Ureter (tissue), 1 donor: ENCODE results near the gene NEDD8. TPM values are rescaled to one million over a fixed set of nuclear protein-coding genes. Genes with fewer than 3 reads are reported as not detected.

Experiments used
- DNase-seq: peaks from one replicate; pipeline ENCODE4 v3.0.0-alpha.2; 2020; ENCODE audit warnings: low spot score
- total RNA-seq: library from RNA; stranded (reverse); gene quantifications from one replicate; pipeline ENCODE4 v1.2.4, GENCODE V29; 2023
- donor health status: DM: yes; HTN: yes; CAD: no.

Gene NEDD8
- total RNA-seq, 1 donor from 2014 or later = 159 TPM

GRCh38 chr14:24179961-24180796, 52.0 kb downstream of the NEDD8 start:
- no peak for DNase-seq

DNA sequence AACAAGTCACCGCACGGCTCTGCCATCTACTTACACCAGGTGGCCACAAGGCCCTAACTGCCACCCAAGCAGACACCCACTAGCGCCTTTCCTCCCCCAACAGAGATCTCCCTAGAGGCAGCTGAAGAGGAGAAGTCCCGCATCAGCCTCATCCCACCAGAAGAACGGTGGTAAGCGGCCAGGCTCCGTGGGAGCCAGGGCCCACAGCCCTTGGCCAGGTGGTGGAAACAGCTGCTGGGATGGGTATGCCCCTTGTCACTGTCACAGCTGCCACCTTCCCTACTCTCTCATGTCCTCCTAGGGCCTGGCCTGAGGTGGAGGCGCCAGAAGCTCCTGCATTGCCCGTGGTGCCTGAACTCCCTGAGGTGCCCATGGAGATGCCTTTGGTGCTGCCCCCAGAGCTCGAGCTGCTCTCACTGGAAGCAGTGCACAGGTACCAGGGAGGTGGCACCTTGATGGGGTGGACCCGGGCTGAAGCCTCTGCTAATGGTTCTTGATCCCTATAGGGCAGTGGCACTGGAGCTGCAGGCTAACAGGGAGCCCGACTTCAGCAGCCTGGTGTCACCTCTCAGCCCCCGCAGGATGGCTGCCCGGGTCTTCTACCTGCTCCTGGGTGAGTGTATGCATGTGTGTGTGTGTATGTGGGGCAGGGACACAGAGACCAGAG, 52.7 kb downstream of the NEDD8 start:
- no peak for DNase-seq

GRCh38 chr14:24178399-24179178, 53.6 kb downstream of the NEDD8 start:
- no peak for DNase-seq

DNA sequence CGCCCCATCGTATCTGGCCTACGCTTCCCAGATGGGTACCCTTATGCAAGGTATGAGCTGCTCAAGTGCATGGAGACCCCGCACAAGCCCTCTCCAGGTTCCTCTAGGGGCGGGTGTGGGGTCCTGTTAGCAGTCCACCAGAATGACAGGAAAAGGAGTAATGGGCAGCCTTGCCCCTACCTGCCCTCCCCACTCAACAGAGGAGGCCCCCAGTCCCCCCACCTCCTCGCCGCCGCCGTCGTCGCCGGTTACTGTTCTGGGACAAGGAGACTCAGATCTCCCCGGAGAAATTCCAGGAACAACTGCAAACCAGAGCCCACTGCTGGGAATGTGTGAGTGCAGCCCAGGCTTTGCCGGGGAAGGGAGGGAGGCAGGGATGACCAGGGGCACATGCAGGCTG, 54.3 kb downstream of the NEDD8 start:
- no peak for DNase-seq

DNA sequence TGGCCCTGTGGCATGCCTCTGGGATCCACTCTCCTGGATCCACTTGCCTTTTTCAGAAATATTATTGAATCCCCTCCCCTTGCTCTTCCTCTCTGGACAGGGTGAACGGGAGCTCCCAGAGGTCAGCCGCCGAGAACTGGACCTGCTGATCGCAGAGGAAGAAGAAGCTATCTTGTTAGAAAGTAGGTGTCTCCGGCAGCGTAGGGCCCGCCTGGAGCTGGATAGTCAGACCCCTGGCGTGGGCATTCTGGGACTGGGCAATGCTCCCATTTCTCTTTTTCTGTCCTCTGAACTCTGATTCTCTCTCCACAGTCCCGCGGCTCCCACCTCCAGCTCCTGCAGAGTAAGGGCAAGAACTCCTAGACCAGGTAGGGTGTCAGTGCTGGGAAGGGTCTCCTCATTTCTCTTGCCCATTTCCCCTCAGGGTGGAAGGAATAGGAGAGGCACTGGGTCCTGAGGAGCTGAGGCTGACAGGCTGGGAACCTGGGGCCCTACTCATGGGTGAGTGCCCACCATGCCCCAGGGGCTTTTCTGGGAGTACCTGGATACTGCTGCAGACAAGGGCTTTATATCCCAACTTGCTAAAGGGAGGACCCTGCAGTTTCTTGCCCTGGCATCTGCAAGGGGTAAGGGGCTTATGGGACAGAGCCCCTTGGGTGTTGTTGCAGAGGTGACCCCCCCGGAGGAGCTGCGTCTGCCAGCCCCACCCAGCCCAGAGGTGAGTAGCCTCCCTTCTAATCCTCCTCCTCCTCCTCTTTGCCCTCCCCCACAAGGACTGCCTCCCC, 54.9 kb downstream of the NEDD8 start:
- no peak for DNase-seq

- DNase-seq = no peak
Measured at GRCh38 chr14:24176599-24176998, 55.6 kb downstream of the NEDD8 start.

GRCh38 chr14:24172871-24173281, 59.3 kb downstream of the NEDD8 start:
- no peak for DNase-seq

DNA sequence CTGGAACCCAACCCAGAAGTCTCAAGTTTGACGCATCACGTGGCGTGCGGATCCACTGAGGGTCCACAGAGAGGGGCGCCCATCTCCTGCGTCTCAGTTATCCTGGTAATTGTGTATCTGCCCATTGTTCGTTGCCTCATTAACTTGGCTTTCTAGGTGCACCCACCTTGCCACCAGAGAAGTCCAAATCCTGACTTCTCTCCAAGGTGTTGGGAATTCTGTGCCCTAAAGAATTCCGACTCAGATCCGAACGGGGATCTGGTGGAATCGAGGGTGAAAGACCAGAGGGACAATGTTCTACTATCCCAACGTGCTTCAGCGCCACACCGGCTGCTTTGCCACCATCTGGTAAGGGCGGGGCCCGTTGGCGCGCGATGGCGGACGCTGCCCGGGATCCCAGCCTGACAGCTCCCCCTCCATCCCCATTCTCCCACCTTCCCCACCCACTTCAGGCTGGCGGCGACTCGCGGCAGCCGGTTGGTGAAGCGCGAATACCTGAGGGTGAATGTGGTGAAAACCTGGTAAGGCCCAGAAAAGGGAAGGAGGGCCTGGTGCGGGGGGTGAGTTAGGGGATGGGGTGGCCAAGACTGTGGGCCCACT, 59.8 kb downstream of the NEDD8 start:
- no peak for DNase-seq

DNA sequence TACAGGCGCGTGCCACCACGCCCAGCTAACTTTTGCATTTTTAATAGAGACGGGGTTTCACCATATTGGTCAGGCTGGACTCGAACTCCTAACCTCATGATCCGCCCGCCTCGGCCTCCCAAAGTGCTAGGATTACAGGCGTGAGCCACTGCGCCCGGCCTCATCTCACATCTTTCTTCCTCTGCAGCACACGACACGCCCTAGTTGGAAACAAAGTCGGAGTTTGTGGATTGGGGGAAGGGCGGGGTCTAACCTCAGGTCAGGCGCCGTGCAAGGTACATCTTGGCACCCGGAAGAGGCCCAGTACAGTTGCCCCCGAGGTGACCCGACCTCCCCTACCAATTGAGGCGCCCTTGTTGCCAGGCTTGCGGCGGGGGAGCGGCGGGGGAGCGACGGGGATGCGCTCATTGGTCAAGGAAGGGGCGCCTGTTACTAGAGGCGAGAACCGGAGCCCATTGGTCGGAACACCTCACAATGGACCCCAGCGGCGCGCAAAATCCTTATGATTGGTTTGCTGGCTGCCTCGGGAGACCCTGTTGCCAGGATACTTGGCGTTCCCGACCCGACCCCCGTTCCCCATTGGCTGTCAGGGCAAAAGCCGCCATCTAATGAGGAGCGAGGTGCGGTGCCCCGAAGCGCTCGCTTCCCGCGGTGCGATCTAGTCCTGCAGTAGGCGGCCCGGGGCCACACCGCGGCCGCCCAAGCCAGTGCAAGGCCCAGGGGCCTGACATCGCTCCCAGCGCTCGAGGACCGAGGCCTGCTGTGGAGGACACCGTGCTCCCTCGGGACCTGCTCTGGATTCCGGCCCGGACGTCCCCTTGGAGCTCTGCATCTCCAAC, 60.5 kb downstream of the NEDD8 start, which contains the start of gene REC8:
Gene REC8, plus strand, starts transcription at position 659 of the 839 bp plus-strand sequence. CDS start 473 bp downstream, outside the sequence.
- DNase-seq = peak; percentile 81

DNA sequence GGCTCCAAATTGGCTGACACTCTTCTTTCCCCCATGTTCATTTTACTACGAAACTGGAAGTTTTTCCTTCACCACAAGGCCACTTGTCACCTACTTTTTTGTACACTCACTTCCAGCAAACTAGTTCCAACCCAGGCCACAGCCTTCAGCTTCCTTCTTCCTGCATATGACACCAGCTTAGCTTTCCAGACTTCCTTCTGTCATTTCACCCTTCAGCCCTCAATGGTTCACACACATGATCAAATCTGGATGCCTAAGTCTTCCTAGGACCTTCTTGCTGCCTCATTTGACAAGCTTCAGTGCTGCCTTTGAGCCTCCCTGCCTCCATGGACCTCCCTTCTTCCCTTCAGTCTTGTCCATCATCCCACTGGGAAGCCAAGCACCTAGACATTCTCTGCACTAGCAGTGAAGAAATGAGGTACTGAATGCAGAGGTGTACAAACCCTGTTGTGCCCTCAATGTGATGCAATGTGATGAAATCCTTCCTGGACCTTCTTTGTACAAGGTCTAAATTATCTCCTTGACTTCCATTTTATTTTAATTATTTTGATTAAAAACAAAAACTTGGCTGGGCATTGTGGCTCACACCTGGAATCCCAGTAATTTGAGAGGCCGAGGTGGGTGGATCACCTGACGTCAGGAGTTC, 64.6 kb downstream of the NEDD8 start:
- no peak for DNase-seq

Other genes with a start within 250 kb of the NEDD8 start
- gene DHRS4L2, start 243.4 kb downstream of the NEDD8 start, total RNA-seq = 30.3 TPM
- 1.3 TPM for gene CARMIL3, start 180.4 kb downstream of the NEDD8 start, total RNA-seq
- 1.5 TPM for gene CPNE6, start 160.8 kb downstream of the NEDD8 start, total RNA-seq
- gene PCK2, start 138.1 kb downstream of the NEDD8 start, total RNA-seq = 116 TPM
- 65.7 TPM for gene DCAF11, start 117.6 kb downstream of the NEDD8 start, total RNA-seq
- gene NRL, start 117.4 kb downstream of the NEDD8 start, total RNA-seq = 3.9 TPM
- 0.55 TPM for gene FITM1, start 101.7 kb downstream of the NEDD8 start, total RNA-seq
- gene PSME1, start 96.2 kb downstream of the NEDD8 start, total RNA-seq = 227 TPM
- gene EMC9, start 90.8 kb downstream of the NEDD8 start, total RNA-seq = 25.7 TPM
- gene PSME2, start 85.8 kb downstream of the NEDD8 start, total RNA-seq = 213 TPM
- gene RNF31, start 84.9 kb downstream of the NEDD8 start, total RNA-seq = 86.6 TPM
- 101 TPM for gene IRF9, start 71.1 kb downstream of the NEDD8 start, total RNA-seq
- gene REC8, start 60.3 kb downstream of the NEDD8 start, total RNA-seq = 12.6 TPM
- gene IPO4, start 43.6 kb downstream of the NEDD8 start, total RNA-seq = 69.1 TPM
- gene TM9SF1, start 36.9 kb downstream of the NEDD8 start, total RNA-seq = 42.9 TPM
- 2.1 TPM for gene TSSK4, start 26.7 kb downstream of the NEDD8 start, total RNA-seq
- gene CHMP4A, start 18.9 kb downstream of the NEDD8 start, total RNA-seq = 58.6 TPM
- 17.0 TPM for gene MDP1, start 16.3 kb downstream of the NEDD8 start, total RNA-seq
- 78.7 TPM for gene GMPR2, start 562 bp upstream of the NEDD8 start, total RNA-seq
- 82.5 TPM for gene TINF2, start 10.3 kb upstream of the NEDD8 start, total RNA-seq
- 7.7 TPM for gene TGM1, start 30.8 kb upstream of the NEDD8 start, total RNA-seq
- 36.1 TPM for gene RABGGTA, start 39.2 kb upstream of the NEDD8 start, total RNA-seq
- gene DHRS1, start 67.4 kb upstream of the NEDD8 start, total RNA-seq = 28.7 TPM
- 36.5 TPM for gene NOP9, start 67.5 kb upstream of the NEDD8 start, total RNA-seq
- gene CIDEB, start 75.6 kb upstream of the NEDD8 start, total RNA-seq = 11.1 TPM
- gene LTB4R2, start 77.8 kb upstream of the NEDD8 start, total RNA-seq = 8.2 TPM
- gene LTB4R, start 79.1 kb upstream of the NEDD8 start, total RNA-seq = 9.6 TPM
- gene ADCY4, start 102.7 kb upstream of the NEDD8 start, total RNA-seq = 61.7 TPM
- gene RIPK3, start 107.6 kb upstream of the NEDD8 start, total RNA-seq = 22.4 TPM
- gene NFATC4, start 135.8 kb upstream of the NEDD8 start, total RNA-seq = 67.2 TPM
- gene NYNRIN, start 166.6 kb upstream of the NEDD8 start, total RNA-seq = 32.7 TPM
- 2.2 TPM for gene CBLN3, start 197.3 kb upstream of the NEDD8 start, total RNA-seq
- 72.9 TPM for gene KHNYN, start 197.6 kb upstream of the NEDD8 start, total RNA-seq
- 73.5 TPM for gene SDR39U1, start 210.4 kb upstream of the NEDD8 start, total RNA-seq